GM19468 (cell line): ENCODE measurements around the gene DNAJC6.
"Not testable (repeated sequence)": the region's sequence is repeated elsewhere in the genome, so short reads cannot be mapped to it uniquely, and the experiment has no call there.

Experiments
- ATAC-seq: cut with Tn5 transposase; IDR thresholded peaks from one replicate; pipeline ENCODE4 v1.9.1; 2021; ENCODE audit warnings: mild to moderate bottlenecking, moderate library complexity, moderate number of reproducible peaks; ENCODE audit not compliant: unreplicated experiment; ENCODE audit errors: extremely low read depth

Gene DNAJC6

GRCh38 chr1:65344171-65344814 is 35.0 kb downstream of the DNAJC6 start:
- ATAC-seq: no peak

GRCh38 chr1:65346190-65346589 is 36.8 kb downstream of the DNAJC6 start:
- ATAC-seq: no peak

GRCh38 chr1:65355031-65355712 is 45.8 kb downstream of the DNAJC6 start:
- no peak for ATAC-seq

- ATAC-seq: no peak
Measured at GRCh38 chr1:65357291-65357960, 48.1 kb downstream of the DNAJC6 start.

GRCh38 chr1:65359888-65360287 is 50.5 kb downstream of the DNAJC6 start:
- ATAC-seq: no peak

GRCh38 chr1:65360648-65361047 is 51.3 kb downstream of the DNAJC6 start:
- ATAC-seq: no peak

GRCh38 chr1:65362545-65362944 is 53.2 kb downstream of the DNAJC6 start:
- no peak for ATAC-seq

GRCh38 chr1:65363484-65363883 is 54.1 kb downstream of the DNAJC6 start:
- ATAC-seq: no peak

GRCh38 chr1:65368403-65368802 is 59.1 kb downstream of the DNAJC6 start:
- ATAC-seq: no peak

- ATAC-seq: no peak
Measured at GRCh38 chr1:65371544-65371943, 62.2 kb downstream of the DNAJC6 start.

- no peak for ATAC-seq
Measured at GRCh38 chr1:65372557-65372956, 63.2 kb downstream of the DNAJC6 start.

- ATAC-seq: no peak
Measured at GRCh38 chr1:65377496-65378246, 68.3 kb downstream of the DNAJC6 start.

- ATAC-seq: no peak
Measured at GRCh38 chr1:65378247-65378946, 69.1 kb downstream of the DNAJC6 start.

- not testable (repeated sequence) for ATAC-seq
Measured at GRCh38 chr1:65384426-65384825, 75.1 kb downstream of the DNAJC6 start.

- ATAC-seq: no peak
Measured at GRCh38 chr1:65386439-65386838, 77.1 kb downstream of the DNAJC6 start.

- no peak for ATAC-seq
Measured at GRCh38 chr1:65387821-65388220, 78.5 kb downstream of the DNAJC6 start.

- no peak for ATAC-seq
Measured at GRCh38 chr1:65388908-65389695, 79.8 kb downstream of the DNAJC6 start.

- ATAC-seq: no peak
Measured at GRCh38 chr1:65392497-65392896, 83.2 kb downstream of the DNAJC6 start.

GRCh38 chr1:65393347-65393746 is 84.0 kb downstream of the DNAJC6 start:
- ATAC-seq: peak; percentile 52
